Esophagus muscularis mucosa (tissue), 4 donors: Measurements from ENCODE around the gene ZNF618. TPM values are rescaled to one million over a fixed set of nuclear protein-coding genes. Genes with fewer than 3 reads are reported as not detected.

Source experiments
- DNase-seq: peaks from one replicate; pipeline ENCODE4 v3.0.0-alpha.2; 2017; ENCODE audit errors: extremely low spot score
- H3K27ac ChIP-seq, 4 donors: fragments of 200-600 bp; sonication (generic); replicated peaks in 1 of 4; 1 replicate in 3 of 4; 2 replicates in 1 of 4; pipeline ENCODE4 v1.5.1; 2016 to 2019; ENCODE audit warnings: mild to moderate bottlenecking in 1 of 4
- H3K27me3 ChIP-seq, 4 donors: fragments of 200-600 bp; sonication (generic); one replicate each; pipeline versions ENCODE4 v1.5.1 to v1.6.0; 2016 to 2019
- H3K36me3 ChIP-seq, 4 donors: fragments of 200-600 bp; sonication (generic); one replicate each; pipeline ENCODE4 v1.5.1; 2016 to 2019
- H3K4me1 ChIP-seq, 4 donors: fragments of 200-600 bp; sonication (generic); one replicate each; pipeline ENCODE4 v1.5.1; 2016 to 2019
- H3K4me3 ChIP-seq, 4 donors: fragments of 200-600 bp; sonication (generic); 1 replicate in 2 of 4; 2 replicates in 2 of 4; pipeline ENCODE4 v1.5.1; 2016 to 2019; ENCODE audit warnings: mild to moderate bottlenecking in 4 of 4, moderate library complexity in 1 of 4
- H3K9me3 ChIP-seq, 4 donors: fragments of 200-600 bp; sonication (generic); 1 replicate in 3 of 4; 2 replicates in 1 of 4; pipeline ENCODE4 v1.5.1; 2016 to 2019
- CTCF ChIP-seq, 3 experiments: fragments of 200-600 bp in 2 of 3; fragments of 450-650 bp in 1 of 3; sonication (generic) in 2 of 3; IDR thresholded peaks; one replicate each; pipeline ENCODE4 v1.5.1; 2017 to 2019; ENCODE audit warnings: antibody characterized with exemption in 3 of 3, mild to moderate bottlenecking in 2 of 3, moderate library complexity in 1 of 3
- EP300 ChIP-seq: sonication (generic); formaldehyde crosslinking; IDR thresholded peaks from one replicate; pipeline ENCODE4 v1.6.1; 2017; ENCODE audit warnings: antibody characterized with exemption
- POLR2A ChIP-seq: fragments of 450-650 bp; IDR thresholded peaks from one replicate; pipeline ENCODE4 v1.6.1; 2017; ENCODE audit warnings: antibody characterized with exemption, moderate library complexity, mild to moderate bottlenecking, low read depth
- POLR2AphosphoS5 ChIP-seq, 2 donors: sonication (generic); formaldehyde crosslinking; IDR thresholded peaks; one replicate each; pipeline ENCODE4 v1.6.1; 2017; ENCODE audit warnings: antibody characterized with exemption in 2 of 2
- WGBS: methylation state at CpG from one replicate; pipeline ENCODE4 v1.1.5; 2018; 5-methylcytosine and 5-hydroxymethylcytosine counted together
- intact Hi-C: fragments of 100-400 bp; cut with DNase I; formaldehyde crosslinking; loops from one replicate; pipeline ENCODE4 v1.15.1; 2023
- total RNA-seq, 4 donors: library from RNA; depleted of rRNA; stranded (reverse); fragments of >200 nt; gene quantifications; one replicate each; pipeline versions ENCODE4 v1.1.0 to v1.2.1, GENCODE V29; 2016

ZNF618 gene
- total RNA-seq, 4 donors from 2014 or later: 1.2 to 4.5 (median 2.6) TPM

- Histone ChIP-seq H3K9me3 (peaks cover 0 to 10% (median 3%) of the 10 kb centered on the region in 4 donors), H3K4me3 (no peak overlapping the region), H3K27me3 (no peaks in the 10 kb centered on the region), H3K27ac (no peak overlapping the region), H3K36me3 (peaks cover 5 to 46% (median 16%) of the 10 kb centered on the region in 4 donors), H3K4me1 (no peaks in the 10 kb centered on the region)
- intact Hi-C loops: no loop called here
- no peak for TF ChIP-seq POLR2A
- no peak for TF ChIP-seq CTCF (IDR thresholded peaks at IDR 0.05)
- no peak for TF ChIP-seq POLR2AphosphoS5 (IDR thresholded peaks at IDR 0.05)
- no peak for TF ChIP-seq EP300
- DNase-seq: no peak
- 89% methylated on average over 3 of the region's 3 CpGs for WGBS
These were observed 171.6 kb downstream of the ZNF618 start for GRCh38 chr9:114047717-114048116.

- no peak overlapping the region for H3K4me3 ChIP-seq
These were observed 172.7 kb downstream of the ZNF618 start for GRCh38 chr9:114048533-114049415.

GRCh38 chr9:114049441-114050225 is 173.5 kb downstream of the ZNF618 start:
- Histone ChIP-seq H3K4me1 (no peaks in the 10 kb centered on the region), H3K36me3 (peaks cover 5 to 44% (median 16%) of the 10 kb centered on the region in 4 donors), H3K27ac (no peak overlapping the region), H3K9me3 (peaks cover 0 to 4% (median 0%) of the 10 kb centered on the region in 4 donors), H3K4me3 (no peak overlapping the region), H3K27me3 (no peaks in the 10 kb centered on the region)
- WGBS: 96% methylated on average over 23 of the region's 40 CpGs
- intact Hi-C loops: no loop called here
- TF ChIP-seq POLR2AphosphoS5 (IDR thresholded peaks at IDR 0.05): no peak
- no peak for TF ChIP-seq CTCF (IDR thresholded peaks at IDR 0.05)
- no peak for TF ChIP-seq EP300
- no peak for TF ChIP-seq POLR2A
- DNase-seq: no peak

More at GRCh38 chr9:114048533-114049415, 172.7 kb downstream of the ZNF618 start:
- intact Hi-C loops: no loop called here
- TF ChIP-seq EP300 (no peak), POLR2AphosphoS5 (IDR thresholded peaks at IDR 0.05) (no peak), POLR2A (no peak), CTCF (IDR thresholded peaks at IDR 0.05) (no peak)
- H3K36me3 ChIP-seq: peaks cover 5 to 44% (median 16%) of the 10 kb centered on the region in 4 donors
- H3K27ac ChIP-seq: no peak overlapping the region
- H3K4me1 ChIP-seq: no peaks in the 10 kb centered on the region
- no peak for DNase-seq
- H3K27me3 ChIP-seq: no peaks in the 10 kb centered on the region
- WGBS: 99% methylated on average over 13 of the region's 44 CpGs
- H3K9me3 ChIP-seq: peaks cover 0 to 6% (median under 1%) of the 10 kb centered on the region in 4 donors

GRCh38 chr9:114050226-114050568 is 174.1 kb downstream of the ZNF618 start:
- DNase-seq: no peak
- 91% methylated on average over 11 of the region's 11 CpGs for WGBS
- peaks cover 5 to 44% (median 16%) of the 10 kb centered on the region in 4 donors for H3K36me3 ChIP-seq
- no peak overlapping the region for H3K4me3 ChIP-seq
- no peak for TF ChIP-seq POLR2A
- TF ChIP-seq POLR2AphosphoS5 (IDR thresholded peaks at IDR 0.05): no peak
- TF ChIP-seq CTCF (IDR thresholded peaks at IDR 0.05): no peak
- TF ChIP-seq EP300: no peak
- H3K27ac ChIP-seq: no peak overlapping the region
- no peaks in the 10 kb centered on the region for H3K27me3 ChIP-seq
- intact Hi-C loops: no loop called here
- H3K4me1 ChIP-seq: no peaks in the 10 kb centered on the region
- no peaks in the 10 kb centered on the region for H3K9me3 ChIP-seq
